Measurements from ENCODE around the gene MYO18A. TPM values are rescaled to one million over a fixed set of nuclear protein-coding genes. Genes with fewer than 3 reads are reported as not detected.
A peak's percentile ranks its signal among the peaks of the same experiment; 100 is the strongest.

The MYO18A gene
- total RNA-seq, 4 donors from 2014 or later: 112 to 191 (median 136) TPM

- intact Hi-C loops (cut with DNase I; ENCODE audit: low total_unique reads): no loop called here
- DNase-seq: no peak
- H3K4me3 ChIP-seq: peak overlapping the region in 2 of 4 donors; percentile 55 to 67
- WGBS, 2 donors (ENCODE audit: low coverage in 1 of 2): 57% methylated on average over 3 of the region's 3 CpGs; no CpG with 5 or more reads in 1 of the 2 donors
- H3K27ac ChIP-seq: peak overlapping the region; percentile 89 to 94 (median 92)
- in situ Hi-C loops (cut with MboI; ENCODE audit: low pct_ligation_motif_present in 1 of 4, low pct_unique_long_range_greater_than_20kb in 1 of 4, low sequenced_read_pairs in 3 of 4): no loop called here
- TF ChIP-seq CTCF (IDR thresholded peaks at IDR 0.05) (no peak), POLR2AphosphoS5 (IDR thresholded peaks at IDR 0.05) (no peak), EP300 (IDR thresholded peaks at IDR 0.05; ENCODE audit: low read depth) (no peak), POLR2A (IDR thresholded peaks at IDR 0.05) (no peak)
- peaks cover 32 to 59% (median 50%) of the 10 kb centered on the region in 4 donors for H3K4me1 ChIP-seq
- no peaks in the 10 kb centered on the region for H3K36me3 ChIP-seq
- H3K27me3 ChIP-seq: no peaks in the 10 kb centered on the region
- no peaks in the 10 kb centered on the region for H3K9me3 ChIP-seq
Measured at GRCh38 chr17:29177541-29177870, 2.7 kb downstream of the MYO18A start.

- Histone ChIP-seq H3K4me3 (peak overlapping the region; percentile 23 to 67 (median 49)), H3K27me3 (no peaks in the 10 kb centered on the region), H3K36me3 (no peaks in the 10 kb centered on the region), H3K4me1 (peaks cover 32 to 57% (median 50%) of the 10 kb centered on the region in 4 donors), H3K9me3 (no peaks in the 10 kb centered on the region), H3K27ac (peak overlapping the region; percentile 89 to 94 (median 92))
- no peak for TF ChIP-seq CTCF (IDR thresholded peaks at IDR 0.05)
- TF ChIP-seq POLR2AphosphoS5 (IDR thresholded peaks at IDR 0.05): peak; percentile 16 to 86 (median 81)
- TF ChIP-seq EP300 (IDR thresholded peaks at IDR 0.05; ENCODE audit: low read depth): no peak
- TF ChIP-seq POLR2A (IDR thresholded peaks at IDR 0.05): peak; percentile 68
- in situ Hi-C loops (cut with MboI; ENCODE audit: low pct_ligation_motif_present in 1 of 4, low pct_unique_long_range_greater_than_20kb in 1 of 4, low sequenced_read_pairs in 3 of 4) (no loop called here), intact Hi-C loops (cut with DNase I; ENCODE audit: low total_unique reads) (no loop called here)
- 3 to 14% methylated on average over 3 to 48 of the region's 51 CpGs for WGBS, 2 donors (ENCODE audit: low coverage in 1 of 2)
- DNase-seq: peak; percentile 82
Measured at GRCh38 chr17:29176558-29177351, 3.4 kb downstream of the MYO18A start.

GRCh38 chr17:29175349-29175748 lies 4.8 kb downstream of the MYO18A start:
- Histone ChIP-seq H3K4me1 (peaks cover 23 to 43% (median 39%) of the 10 kb centered on the region in 4 donors), H3K4me3 (no peak overlapping the region), H3K27ac (peak overlapping the region in 2 of 4 donors; percentile 89 to 92), H3K36me3 (no peaks in the 10 kb centered on the region), H3K27me3 (no peaks in the 10 kb centered on the region), H3K9me3 (no peaks in the 10 kb centered on the region)
- intact Hi-C loops (cut with DNase I; ENCODE audit: low total_unique reads): no loop called here
- WGBS, 2 donors (ENCODE audit: low coverage in 1 of 2): 97 to 100% methylated on average over 1 to 6 of the region's 6 CpGs
- DNase-seq: no peak
- TF ChIP-seq EP300 (IDR thresholded peaks at IDR 0.05; ENCODE audit: low read depth) (no peak), CTCF (IDR thresholded peaks at IDR 0.05) (no peak), POLR2A (IDR thresholded peaks at IDR 0.05) (no peak), POLR2AphosphoS5 (IDR thresholded peaks at IDR 0.05) (no peak)
- in situ Hi-C loops (cut with MboI; ENCODE audit: low pct_ligation_motif_present in 1 of 4, low pct_unique_long_range_greater_than_20kb in 1 of 4, low sequenced_read_pairs in 3 of 4): no loop called here

GRCh38 chr17:29172589-29172988 lies 7.6 kb downstream of the MYO18A start:
- Histone ChIP-seq H3K27me3 (no peaks in the 10 kb centered on the region), H3K27ac (no peak overlapping the region), H3K4me1 (peaks cover 10 to 26% (median 19%) of the 10 kb centered on the region in 4 donors), H3K4me3 (no peak overlapping the region), H3K36me3 (no peaks in the 10 kb centered on the region), H3K9me3 (no peaks in the 10 kb centered on the region)
- 81 to 82% methylated on average over 1 of the region's 1 CpG for WGBS, 2 donors (ENCODE audit: low coverage in 1 of 2)
- in situ Hi-C loops (cut with MboI; ENCODE audit: low pct_ligation_motif_present in 1 of 4, low pct_unique_long_range_greater_than_20kb in 1 of 4, low sequenced_read_pairs in 3 of 4): no loop called here
- intact Hi-C loops (cut with DNase I; ENCODE audit: low total_unique reads): no loop called here
- no peak for TF ChIP-seq EP300 (IDR thresholded peaks at IDR 0.05; ENCODE audit: low read depth)
- DNase-seq: no peak
